ENCODE results near the gene GIMAP7. TPM values are rescaled to one million over a fixed set of nuclear protein-coding genes. Genes with fewer than 3 reads are reported as not detected.

GIMAP7 gene
- total RNA-seq, 1 donor from 2014 or later, result 5.7 TPM

Other genes starting within 250 kb of the GIMAP7 start
- 3.0 TPM for gene LRRC61, start 191.5 kb upstream of the GIMAP7 start, total RNA-seq
- gene ACTR3C, start 191.3 kb upstream of the GIMAP7 start, total RNA-seq, result 6.3 TPM
- 78.2 TPM for gene RARRES2, start 173.2 kb upstream of the GIMAP7 start, total RNA-seq
- 21.1 TPM for gene REPIN1, start 146.1 kb upstream of the GIMAP7 start, total RNA-seq
- gene ZNF775, start 135.5 kb upstream of the GIMAP7 start, total RNA-seq, result 3.0 TPM
- gene GIMAP8, start 64.2 kb upstream of the GIMAP7 start, total RNA-seq, result 5.4 TPM
- 19.1 TPM for gene GIMAP4, start 52.5 kb downstream of the GIMAP7 start, total RNA-seq
- gene GIMAP6, start 117.5 kb downstream of the GIMAP7 start, total RNA-seq, result 8.0 TPM
- gene GIMAP2, start 170.8 kb downstream of the GIMAP7 start, total RNA-seq, result 7.3 TPM
- gene GIMAP1, start 201.7 kb downstream of the GIMAP7 start, total RNA-seq, result 1.3 TPM
- 11.5 TPM for gene GIMAP5, start 222.5 kb downstream of the GIMAP7 start, total RNA-seq

All from skin of body (tissue), 1 donor.